Fibroblast of pulmonary artery (primary cell): ENCODE data around the gene RNF208.

Experiments
- DNase-seq: peaks from one replicate; pipeline ENCODE4 v3.0.0-alpha.2; 2010; ENCODE audit warnings: low read depth
- H3K4me3 ChIP-seq: replicated peaks from 2 replicates; pipeline ENCODE4 v1.5.1; 2011; ENCODE audit warnings: low read depth, mild to moderate bottlenecking, control low read depth, low read length, moderate library complexity
- TF ChIP-seq, protein P1 (sequence below): IDR thresholded peaks from 2 replicates; pipeline ENCODE4 v1.5.1; 2011; ENCODE audit warnings: mild to moderate bottlenecking, control low read depth, low read length, inconsistent platforms; ENCODE audit errors: missing control alignments

Gene RNF208

DNA sequence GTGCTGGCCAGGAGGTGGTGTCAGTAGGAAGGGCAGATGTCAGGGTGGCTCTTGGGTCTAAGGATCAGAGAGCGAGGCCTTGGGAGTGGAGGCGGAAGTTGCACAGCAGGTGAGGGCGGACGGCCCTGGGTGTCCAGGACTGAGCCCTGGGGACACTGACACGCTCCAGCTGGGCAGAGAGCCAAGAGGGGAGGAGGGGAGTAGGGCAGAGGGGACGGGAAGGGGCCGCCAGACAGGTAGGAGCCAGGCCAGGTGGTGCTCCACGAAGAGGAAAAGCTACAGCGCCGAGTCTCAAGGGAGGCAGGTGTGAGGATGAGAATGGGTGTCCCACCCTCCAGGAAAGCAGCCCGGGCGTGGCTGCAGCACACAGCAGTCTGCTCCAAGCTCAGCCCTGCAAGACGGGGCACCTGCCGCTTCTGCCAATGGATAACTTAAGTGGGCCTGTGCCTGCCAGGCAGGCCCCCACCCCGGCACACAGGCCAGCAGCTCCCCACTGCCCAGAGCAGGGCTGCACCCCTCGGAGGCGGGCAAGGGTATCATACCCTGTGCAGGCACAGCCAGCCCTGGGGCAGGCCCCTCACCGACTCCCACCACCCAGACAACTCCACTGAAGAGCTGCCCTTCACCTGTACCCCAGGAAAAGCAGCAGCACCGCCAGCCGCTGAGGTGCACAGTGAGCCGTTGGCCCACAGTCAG is 26.4 kb downstream of the RNF208 start:
- no peak for DNase-seq
- H3K4me3 ChIP-seq: no peak overlapping the region
- TF ChIP-seq, protein P1, sequence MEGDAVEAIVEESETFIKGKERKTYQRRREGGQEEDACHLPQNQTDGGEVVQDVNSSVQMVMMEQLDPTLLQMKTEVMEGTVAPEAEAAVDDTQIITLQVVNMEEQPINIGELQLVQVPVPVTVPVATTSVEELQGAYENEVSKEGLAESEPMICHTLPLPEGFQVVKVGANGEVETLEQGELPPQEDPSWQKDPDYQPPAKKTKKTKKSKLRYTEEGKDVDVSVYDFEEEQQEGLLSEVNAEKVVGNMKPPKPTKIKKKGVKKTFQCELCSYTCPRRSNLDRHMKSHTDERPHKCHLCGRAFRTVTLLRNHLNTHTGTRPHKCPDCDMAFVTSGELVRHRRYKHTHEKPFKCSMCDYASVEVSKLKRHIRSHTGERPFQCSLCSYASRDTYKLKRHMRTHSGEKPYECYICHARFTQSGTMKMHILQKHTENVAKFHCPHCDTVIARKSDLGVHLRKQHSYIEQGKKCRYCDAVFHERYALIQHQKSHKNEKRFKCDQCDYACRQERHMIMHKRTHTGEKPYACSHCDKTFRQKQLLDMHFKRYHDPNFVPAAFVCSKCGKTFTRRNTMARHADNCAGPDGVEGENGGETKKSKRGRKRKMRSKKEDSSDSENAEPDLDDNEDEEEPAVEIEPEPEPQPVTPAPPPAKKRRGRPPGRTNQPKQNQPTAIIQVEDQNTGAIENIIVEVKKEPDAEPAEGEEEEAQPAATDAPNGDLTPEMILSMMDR: no peak

DNA sequence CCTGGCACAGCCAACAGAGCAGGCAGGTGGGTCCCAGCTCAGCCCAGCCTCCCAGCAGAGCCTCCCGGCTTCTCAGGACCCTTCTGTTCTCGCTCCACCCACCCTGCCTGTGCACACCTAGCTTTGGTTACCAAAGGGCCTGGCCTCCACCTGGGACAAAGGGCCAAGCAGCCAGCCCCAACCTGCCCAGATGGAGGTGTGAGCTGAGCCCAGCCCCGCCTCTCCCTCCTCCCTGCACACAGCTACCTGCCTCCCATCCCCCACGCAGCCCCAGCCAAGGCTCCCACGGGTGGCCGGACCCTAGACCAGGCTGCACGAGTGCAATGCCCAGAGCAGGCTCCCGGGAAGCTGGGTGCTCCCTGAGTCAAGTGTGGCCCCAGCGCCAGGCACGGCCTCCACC is 27.1 kb downstream of the RNF208 start:
- TF ChIP-seq, protein P1: no peak
- no peak for DNase-seq
- H3K4me3 ChIP-seq: no peak overlapping the region

DNA sequence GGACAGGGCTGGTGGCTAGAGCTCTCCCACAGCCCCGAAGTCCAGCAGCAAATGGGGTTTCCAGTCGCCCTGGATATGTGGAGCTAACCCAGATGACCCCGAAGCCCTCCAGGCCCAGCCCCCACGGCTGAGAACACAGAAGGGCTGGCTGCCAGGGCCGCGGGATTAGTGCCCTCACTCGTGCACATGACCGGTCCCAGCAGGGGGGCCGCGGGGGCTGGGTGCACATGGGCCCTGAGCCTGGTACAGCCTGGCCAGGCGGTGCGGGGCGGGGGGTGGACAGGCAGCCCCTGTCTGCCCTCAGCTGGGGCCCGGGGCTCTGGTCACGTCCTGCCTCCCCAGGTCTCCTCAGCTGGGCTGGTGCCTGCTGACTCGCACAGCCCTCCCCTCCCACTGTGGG is 27.7 kb downstream of the RNF208 start:
- no peak overlapping the region for H3K4me3 ChIP-seq
- DNase-seq: no peak
- TF ChIP-seq, protein P1: no peak

DNA sequence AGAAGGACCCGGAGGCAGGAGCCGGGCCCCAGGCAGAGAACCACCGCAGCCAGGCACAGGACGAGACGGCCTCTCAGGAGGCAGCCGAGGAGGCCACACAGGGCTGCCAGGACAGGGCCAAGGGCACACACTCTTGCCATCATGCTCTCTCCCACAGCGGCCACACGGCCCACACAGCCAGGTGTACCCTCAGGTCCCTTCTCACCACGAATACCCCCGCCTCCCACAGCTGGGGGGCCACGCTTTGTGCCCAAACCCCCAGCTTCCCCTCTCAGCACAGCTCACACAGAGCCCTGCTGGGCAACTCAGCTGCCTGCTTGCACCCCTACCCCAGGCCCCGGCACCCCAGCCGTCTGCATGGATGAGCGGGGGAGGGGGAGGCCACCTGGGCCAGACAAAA is 28.3 kb downstream of the RNF208 start:
- no peak overlapping the region for H3K4me3 ChIP-seq
- TF ChIP-seq, protein P1: no peak
- no peak for DNase-seq

DNA sequence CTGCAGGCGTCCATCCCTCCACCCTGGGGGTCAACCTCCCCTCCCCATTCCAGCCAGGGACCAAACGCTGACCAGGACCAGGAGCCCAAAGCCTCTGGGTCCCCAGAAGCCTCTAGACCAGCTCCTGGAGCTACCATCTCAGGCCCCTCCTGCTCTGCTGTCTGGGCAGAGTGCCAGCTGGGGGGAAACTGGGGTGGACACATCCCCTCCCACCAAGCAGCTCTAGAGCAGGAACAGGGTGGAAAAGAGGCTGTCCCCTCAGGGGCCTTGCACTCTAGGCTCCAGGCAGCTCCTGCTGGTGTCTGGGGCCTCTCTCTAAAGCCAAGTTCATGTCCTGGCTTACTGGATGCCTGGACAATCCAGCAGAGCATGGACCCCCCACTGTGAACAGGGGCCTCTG is 29.2 kb downstream of the RNF208 start:
- DNase-seq: no peak
- TF ChIP-seq, protein P1: no peak
- no peak overlapping the region for H3K4me3 ChIP-seq

DNA sequence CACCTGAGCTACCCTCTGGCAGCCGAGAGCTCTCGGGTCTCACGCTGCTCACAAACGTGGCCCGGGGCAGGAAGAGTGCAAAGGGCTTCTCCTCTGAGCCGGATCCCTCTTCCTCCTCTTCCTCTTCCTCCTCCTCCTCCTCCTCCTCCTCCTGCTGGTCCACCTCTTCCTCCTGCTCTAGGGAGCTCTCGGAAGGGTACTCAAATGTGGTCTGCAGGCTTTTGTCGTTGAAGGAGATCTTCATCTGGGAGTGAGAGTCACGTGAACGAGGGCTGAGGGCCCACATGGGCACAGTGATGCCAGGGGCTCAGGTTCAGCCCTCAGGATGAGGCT is 29.6 kb downstream of the RNF208 start:
- H3K4me3 ChIP-seq: no peak overlapping the region

More for the DNA sequence above, 29.6 kb downstream of the RNF208 start:
- DNase-seq: no peak
- TF ChIP-seq, protein P1: no peak
